ENCODE results near the gene SPSB1. TPM values are rescaled to one million over a fixed set of nuclear protein-coding genes. Genes with fewer than 3 reads are reported as not detected.

SPSB1 gene
- total RNA-seq, 1 experiment from 2014 or later = 18.2 TPM

DNA sequence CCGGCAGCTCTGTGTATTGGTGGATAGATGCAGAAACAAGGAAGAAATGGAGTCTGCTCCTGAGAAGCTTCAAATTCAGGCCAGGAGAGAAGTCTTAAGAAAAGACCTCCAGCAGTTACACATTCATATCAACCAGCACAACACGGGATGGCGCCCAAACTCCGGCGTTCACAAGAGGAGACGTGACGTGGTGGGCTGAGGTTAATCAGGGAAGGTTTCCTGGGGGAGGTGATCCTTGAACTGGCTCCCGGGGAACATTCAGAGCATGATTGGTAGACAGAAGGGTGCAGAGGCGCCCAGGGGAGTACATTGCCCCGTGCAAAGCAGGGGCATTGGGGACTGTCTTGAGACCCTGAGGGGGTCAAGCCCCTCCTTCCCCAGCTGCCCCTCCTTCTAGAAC, 27.7 kb upstream of the SPSB1 start:
- no peak overlapping the region for H3K27ac Mint-ChIP-seq (ENCODE audit: unreplicated experiment)
- peaks cover 12% of the 10 kb centered on the region for H3K9me3 Mint-ChIP-seq (ENCODE audit: unreplicated experiment)
- CTCF ChIA-PET = no interaction called here
- no peak overlapping the region for H3K4me3 Mint-ChIP-seq (ENCODE audit: unreplicated experiment)
- no peaks in the 10 kb centered on the region for H3K27me3 ChIP-seq (replicated peaks; ENCODE audit: control insufficient read depth, insufficient read depth, low read length)
- intact Hi-C loops (cut with micrococcal nuclease; ENCODE audit: unreplicated experiment) = no loop called here
- no peaks in the 10 kb centered on the region for H3K27me3 Mint-ChIP-seq (ENCODE audit: insufficient read depth, unreplicated experiment)
- BruUV-seq (replicated peaks) = no TSS peak
- TF ChIP-seq, protein P1, sequence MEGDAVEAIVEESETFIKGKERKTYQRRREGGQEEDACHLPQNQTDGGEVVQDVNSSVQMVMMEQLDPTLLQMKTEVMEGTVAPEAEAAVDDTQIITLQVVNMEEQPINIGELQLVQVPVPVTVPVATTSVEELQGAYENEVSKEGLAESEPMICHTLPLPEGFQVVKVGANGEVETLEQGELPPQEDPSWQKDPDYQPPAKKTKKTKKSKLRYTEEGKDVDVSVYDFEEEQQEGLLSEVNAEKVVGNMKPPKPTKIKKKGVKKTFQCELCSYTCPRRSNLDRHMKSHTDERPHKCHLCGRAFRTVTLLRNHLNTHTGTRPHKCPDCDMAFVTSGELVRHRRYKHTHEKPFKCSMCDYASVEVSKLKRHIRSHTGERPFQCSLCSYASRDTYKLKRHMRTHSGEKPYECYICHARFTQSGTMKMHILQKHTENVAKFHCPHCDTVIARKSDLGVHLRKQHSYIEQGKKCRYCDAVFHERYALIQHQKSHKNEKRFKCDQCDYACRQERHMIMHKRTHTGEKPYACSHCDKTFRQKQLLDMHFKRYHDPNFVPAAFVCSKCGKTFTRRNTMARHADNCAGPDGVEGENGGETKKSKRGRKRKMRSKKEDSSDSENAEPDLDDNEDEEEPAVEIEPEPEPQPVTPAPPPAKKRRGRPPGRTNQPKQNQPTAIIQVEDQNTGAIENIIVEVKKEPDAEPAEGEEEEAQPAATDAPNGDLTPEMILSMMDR (IDR thresholded peaks at IDR 0.05; ENCODE audit: insufficient read depth in 1 of 2, low read depth in 1 of 2, low read length in 1 of 2, severe bottlenecking in 1 of 2, unreplicated experiment in 1 of 2) = no peak
- H3K36me3 Mint-ChIP-seq (ENCODE audit: insufficient read depth, unreplicated experiment) = no peaks in the 10 kb centered on the region
- H3K9me3 ChIP-seq = no peaks in the 10 kb centered on the region
- H3K4me1 Mint-ChIP-seq (ENCODE audit: low read depth, unreplicated experiment) = no peaks in the 10 kb centered on the region
- no peaks in the 10 kb centered on the region for H3K36me3 ChIP-seq (ENCODE audit: control insufficient read depth, insufficient read depth, low read length)
- H3K4me3 ChIP-seq (ENCODE audit: low read depth, low read length) = no peak overlapping the region
- POLR2A ChIA-PET = no interaction called here
- no peak for DNase-seq
- H3K4me1 ChIP-seq = no peaks in the 10 kb centered on the region

DNA sequence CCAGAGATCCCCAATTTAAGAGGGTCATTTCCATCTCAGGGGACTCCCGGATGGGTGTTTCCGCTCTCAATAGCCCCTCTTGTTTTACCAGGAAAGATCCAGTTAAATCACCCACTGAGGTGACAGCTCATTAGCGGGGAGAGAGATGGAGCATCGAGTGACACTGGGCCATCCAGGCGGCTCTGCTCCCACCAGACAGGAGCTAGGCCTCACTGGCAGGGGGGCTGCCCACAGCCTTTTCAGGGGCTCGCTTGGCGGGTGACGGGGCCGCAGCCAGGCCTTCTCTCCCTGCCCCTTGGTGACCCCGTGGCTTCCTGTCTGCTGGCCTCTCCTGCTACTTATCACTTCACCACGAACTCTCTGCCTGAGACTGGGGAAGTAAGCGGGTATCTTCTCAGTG, 26.7 kb upstream of the SPSB1 start:
- BruUV-seq (replicated peaks) = no TSS peak
- POLR2A ChIA-PET = no interaction called here
- Mint-ChIP-seq H3K27ac (ENCODE audit: unreplicated experiment) (no peak overlapping the region), H3K4me1 (ENCODE audit: low read depth, unreplicated experiment) (no peaks in the 10 kb centered on the region), H3K36me3 (ENCODE audit: insufficient read depth, unreplicated experiment) (no peaks in the 10 kb centered on the region), H3K9me3 (ENCODE audit: unreplicated experiment) (peaks cover 3% of the 10 kb centered on the region), H3K27me3 (ENCODE audit: insufficient read depth, unreplicated experiment) (no peaks in the 10 kb centered on the region), H3K4me3 (ENCODE audit: unreplicated experiment) (no peak overlapping the region)
- H3K27me3 ChIP-seq (replicated peaks; ENCODE audit: control insufficient read depth, insufficient read depth, low read length) = no peaks in the 10 kb centered on the region
- no peak overlapping the region for H3K4me3 ChIP-seq (ENCODE audit: low read depth, low read length)
- no peaks in the 10 kb centered on the region for H3K36me3 ChIP-seq (ENCODE audit: control insufficient read depth, insufficient read depth, low read length)
- H3K9me3 ChIP-seq = no peaks in the 10 kb centered on the region
- intact Hi-C loops (cut with micrococcal nuclease; ENCODE audit: unreplicated experiment) = loop anchor here (2.0 kb wide), 1 partner anchor 225 kb away; no protein-coding TSS in a partner anchor
- H3K4me1 ChIP-seq = no peaks in the 10 kb centered on the region
- TF ChIP-seq, protein P1 (IDR thresholded peaks at IDR 0.05; ENCODE audit: insufficient read depth in 1 of 2, low read depth in 1 of 2, low read length in 1 of 2, severe bottlenecking in 1 of 2, unreplicated experiment in 1 of 2) = no peak
- no peak for DNase-seq
- CTCF ChIA-PET = no interaction called here

DNA sequence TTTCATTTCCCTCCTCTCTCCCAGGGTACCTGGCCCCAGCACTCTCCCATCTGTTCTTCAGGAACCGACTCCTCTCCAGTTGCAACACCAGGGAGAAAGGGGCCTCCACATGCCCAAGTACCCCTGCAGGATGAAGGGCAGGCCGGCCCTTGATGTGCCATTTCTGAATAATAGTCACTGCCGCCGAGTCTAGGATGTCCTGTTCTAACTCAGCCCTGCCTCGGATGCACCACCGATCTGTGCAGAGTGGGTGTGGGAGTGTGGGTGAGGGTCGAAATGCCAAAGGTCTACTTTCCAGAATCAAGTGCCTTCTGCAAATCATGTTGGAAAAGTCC, 25.4 kb upstream of the SPSB1 start:
- H3K4me1 Mint-ChIP-seq (ENCODE audit: low read depth, unreplicated experiment) = no peaks in the 10 kb centered on the region
- H3K27me3 ChIP-seq (replicated peaks; ENCODE audit: control insufficient read depth, insufficient read depth, low read length) = no peaks in the 10 kb centered on the region
- no peaks in the 10 kb centered on the region for H3K36me3 ChIP-seq (ENCODE audit: control insufficient read depth, insufficient read depth, low read length)
- TF ChIP-seq, protein P1 (IDR thresholded peaks at IDR 0.05; ENCODE audit: insufficient read depth in 1 of 2, low read depth in 1 of 2, low read length in 1 of 2, severe bottlenecking in 1 of 2, unreplicated experiment in 1 of 2) = no peak
- DNase-seq = no peak
- no peaks in the 10 kb centered on the region for H3K4me1 ChIP-seq
- POLR2A ChIA-PET = no interaction called here
- CTCF ChIA-PET = interaction anchor here (0.7 to 1.8 kb wide), 7 partner anchors 12 to 224 kb away, joined by 3 to 12 read pairs (median 4); no protein-coding TSS in a partner anchor
- H3K9me3 ChIP-seq = no peaks in the 10 kb centered on the region
- H3K36me3 Mint-ChIP-seq (ENCODE audit: insufficient read depth, unreplicated experiment) = no peaks in the 10 kb centered on the region
- no peaks in the 10 kb centered on the region for H3K27me3 Mint-ChIP-seq (ENCODE audit: insufficient read depth, unreplicated experiment)
- no TSS peak for BruUV-seq (replicated peaks)
- H3K9me3 Mint-ChIP-seq (ENCODE audit: unreplicated experiment) = no peaks in the 10 kb centered on the region
- H3K27ac Mint-ChIP-seq (ENCODE audit: unreplicated experiment) = peak overlapping the region; percentile 31
- H3K4me3 Mint-ChIP-seq (ENCODE audit: unreplicated experiment) = no peak overlapping the region
- intact Hi-C loops (cut with micrococcal nuclease; ENCODE audit: unreplicated experiment) = loop anchor here (1.0 to 2.0 kb wide), 2 partner anchors 188 to 223 kb away; no protein-coding TSS in a partner anchor
- no peak overlapping the region for H3K4me3 ChIP-seq (ENCODE audit: low read depth, low read length)

Measured in Caco-2 (cell line).